ENCODE results near the gene FSD1. TPM values are rescaled to one million over a fixed set of nuclear protein-coding genes. Genes with fewer than 3 reads are reported as not detected.

The FSD1 gene
- total and polyA plus RNA-seq, 8 donors: 0.55 to 1.9 (median 1.3) TPM; not detected in 1

DNA sequence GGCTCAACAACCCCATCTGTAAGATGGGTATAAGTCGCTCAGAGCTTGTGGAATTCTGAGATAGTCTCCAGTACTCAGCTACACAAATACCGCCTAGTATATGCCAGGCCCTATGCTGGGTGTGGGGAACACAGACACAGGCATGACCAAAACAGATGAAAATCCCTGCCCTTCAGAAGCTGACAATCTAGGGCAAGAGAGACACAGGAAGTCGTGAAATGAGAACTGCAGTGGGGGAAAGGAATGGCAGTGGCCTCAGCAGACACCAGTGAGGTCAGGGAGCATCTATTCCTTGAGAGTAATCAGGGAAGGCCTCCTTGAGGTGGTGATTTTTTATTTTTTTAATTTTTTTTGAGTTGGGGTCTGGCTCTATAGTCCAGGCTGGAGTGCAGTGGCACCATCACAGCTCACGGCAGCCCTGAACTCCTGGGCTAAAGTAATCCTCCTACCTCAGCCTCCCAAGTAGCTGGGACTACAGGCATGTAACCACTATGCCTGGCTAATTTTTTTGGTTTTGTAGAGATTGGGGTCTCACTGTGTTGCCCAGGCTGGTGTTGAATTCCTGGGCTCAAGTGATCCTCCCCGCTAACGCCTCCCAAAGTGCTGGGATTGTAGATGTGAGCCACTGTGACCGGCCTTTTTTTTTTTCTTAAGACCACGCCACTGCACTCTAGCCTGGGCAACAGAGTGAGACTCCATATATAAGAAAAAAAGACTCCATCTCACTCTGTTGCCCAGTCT, 5.4 kb upstream of the FSD1 start:
- Histone ChIP-seq H3K36me3 (no peaks in the 10 kb centered on the region), H3K27ac (no peak overlapping the region), H3K9me3 (no peaks in the 10 kb centered on the region), H3K4me1 (no peaks in the 10 kb centered on the region), H3K4me3 (no peak overlapping the region), H3K27me3 (peaks cover 0 to 39% of the 10 kb centered on the region in 2 donors)
- DNase-seq: no peak
- no peak for ATAC-seq
- intact Hi-C loops (cut with DNase I): no loop called here
- TF ChIP-seq, protein P1, sequence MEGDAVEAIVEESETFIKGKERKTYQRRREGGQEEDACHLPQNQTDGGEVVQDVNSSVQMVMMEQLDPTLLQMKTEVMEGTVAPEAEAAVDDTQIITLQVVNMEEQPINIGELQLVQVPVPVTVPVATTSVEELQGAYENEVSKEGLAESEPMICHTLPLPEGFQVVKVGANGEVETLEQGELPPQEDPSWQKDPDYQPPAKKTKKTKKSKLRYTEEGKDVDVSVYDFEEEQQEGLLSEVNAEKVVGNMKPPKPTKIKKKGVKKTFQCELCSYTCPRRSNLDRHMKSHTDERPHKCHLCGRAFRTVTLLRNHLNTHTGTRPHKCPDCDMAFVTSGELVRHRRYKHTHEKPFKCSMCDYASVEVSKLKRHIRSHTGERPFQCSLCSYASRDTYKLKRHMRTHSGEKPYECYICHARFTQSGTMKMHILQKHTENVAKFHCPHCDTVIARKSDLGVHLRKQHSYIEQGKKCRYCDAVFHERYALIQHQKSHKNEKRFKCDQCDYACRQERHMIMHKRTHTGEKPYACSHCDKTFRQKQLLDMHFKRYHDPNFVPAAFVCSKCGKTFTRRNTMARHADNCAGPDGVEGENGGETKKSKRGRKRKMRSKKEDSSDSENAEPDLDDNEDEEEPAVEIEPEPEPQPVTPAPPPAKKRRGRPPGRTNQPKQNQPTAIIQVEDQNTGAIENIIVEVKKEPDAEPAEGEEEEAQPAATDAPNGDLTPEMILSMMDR (IDR thresholded peaks at IDR 0.05): no peak

GRCh38 chr19:4300589-4300988, 3.8 kb upstream of the FSD1 start:
- ATAC-seq (no peak), DNase-seq (no peak)
- no peaks in the 10 kb centered on the region for H3K9me3 ChIP-seq
- intact Hi-C loops (cut with DNase I): no loop called here
- H3K27ac ChIP-seq: no peak overlapping the region
- no peak overlapping the region for H3K4me3 ChIP-seq
- H3K4me1 ChIP-seq: peaks cover 0 to 5% of the 10 kb centered on the region in 2 donors
- H3K36me3 ChIP-seq: no peaks in the 10 kb centered on the region
- H3K27me3 ChIP-seq: peaks cover 0 to 41% of the 10 kb centered on the region in 2 donors
- TF ChIP-seq, protein P1 (IDR thresholded peaks at IDR 0.05): no peak

DNA sequence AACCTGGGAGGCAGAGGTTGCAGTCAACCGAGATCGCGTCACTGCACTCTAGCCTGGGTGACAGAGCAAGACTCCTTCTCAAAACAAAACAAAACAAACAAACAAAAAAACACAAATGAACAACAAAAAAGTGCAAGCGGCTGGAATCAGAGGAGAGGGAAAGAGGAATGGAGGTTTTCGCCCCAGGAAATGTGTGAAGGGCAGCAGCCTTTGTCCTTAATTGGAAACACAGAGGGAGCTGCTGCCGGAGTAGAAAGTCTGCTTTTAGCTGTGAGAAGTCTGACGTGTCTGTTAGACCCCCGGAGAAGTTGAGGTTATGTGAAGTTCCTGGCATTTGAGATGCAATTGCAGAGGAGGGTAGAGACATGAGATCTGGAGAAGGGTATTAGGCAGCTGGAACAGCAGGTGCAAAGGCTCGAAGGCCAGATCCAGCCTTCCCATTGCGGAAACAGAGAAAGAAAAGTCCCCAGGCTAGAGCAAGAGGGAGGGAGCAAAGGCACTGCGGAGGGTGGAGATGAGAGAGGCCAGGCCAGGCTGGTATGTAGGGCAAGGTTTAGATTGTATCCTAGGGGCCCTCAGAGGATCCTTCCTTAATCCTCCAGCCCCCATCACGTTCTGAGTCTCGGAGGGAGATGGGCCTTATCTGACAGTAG, 2.7 kb upstream of the FSD1 start:
- ATAC-seq (no peak), DNase-seq (no peak)
- TF ChIP-seq, protein P1 (IDR thresholded peaks at IDR 0.05): no peak
- peaks cover 0 to 5% of the 10 kb centered on the region in 2 donors for H3K4me1 ChIP-seq
- H3K9me3 ChIP-seq: no peaks in the 10 kb centered on the region
- peaks cover 0 to 35% of the 10 kb centered on the region in 2 donors for H3K27me3 ChIP-seq
- intact Hi-C loops (cut with DNase I): no loop called here
- no peak overlapping the region for H3K27ac ChIP-seq
- H3K4me3 ChIP-seq: no peak overlapping the region
- H3K36me3 ChIP-seq: no peaks in the 10 kb centered on the region

DNA sequence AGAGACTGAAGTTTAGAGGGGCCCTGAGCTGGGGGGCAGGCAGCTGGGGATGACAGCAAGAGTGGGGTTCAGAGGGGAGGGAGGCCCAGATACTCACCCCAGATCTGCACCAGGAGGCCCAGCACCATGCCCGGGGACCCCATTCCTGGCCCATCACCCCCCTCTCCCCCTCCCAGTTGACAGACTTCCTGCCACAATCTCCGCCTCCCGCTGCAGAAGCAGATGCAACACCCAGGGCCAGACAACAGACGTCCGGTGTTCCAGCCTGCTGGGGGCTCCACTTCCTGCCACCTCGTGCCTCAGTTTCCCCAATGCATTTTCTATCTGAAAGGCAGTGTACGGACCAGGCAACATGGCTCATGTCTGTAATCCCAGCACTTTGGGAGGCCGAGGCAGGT, 2.2 kb upstream of the FSD1 start, which contains the start of gene TMIGD2:
Gene TMIGD2 (minus strand): TSS at position 147 of the 398 bp plus-strand sequence. CDS start 4 bp downstream, at position 143.
- Histone ChIP-seq H3K4me1 (peaks cover 0 to 5% of the 10 kb centered on the region in 2 donors), H3K9me3 (no peaks in the 10 kb centered on the region)

More for the DNA sequence above, 2.2 kb upstream of the FSD1 start, which contains the start of gene TMIGD2:
- Histone ChIP-seq H3K4me3 (no peak within 1 kb of the TSS), H3K27me3 (peaks cover 0 to 35% of the 10 kb centered on the region in 2 donors), H3K27ac (no peak within 1 kb of the TSS), H3K36me3 (no peaks in the 10 kb centered on the region)
- TF ChIP-seq, protein P1 (IDR thresholded peaks at IDR 0.05): no peak
- intact Hi-C loops (cut with DNase I): no loop called here
- DNase-seq: no peak
- ATAC-seq: no peak
